ENCODE results near the gene ADGRG1.
A peak's percentile ranks its signal among the peaks of the same experiment; 100 is the strongest.

The ADGRG1 gene

GRCh38 chr16:57637424-57637823, 9.0 kb downstream of the ADGRG1 start:
- DNase-seq, result no peak

- DNase-seq, result no peak
These were observed 9.5 kb downstream of the ADGRG1 start for GRCh38 chr16:57637965-57638364.

- DNase-seq, result no peak
These were observed 10.0 kb downstream of the ADGRG1 start for GRCh38 chr16:57638381-57638780.

GRCh38 chr16:57639172-57639887, 10.9 kb downstream of the ADGRG1 start:
- DNase-seq, result no peak

- DNase-seq, result no peak
These were observed 11.8 kb downstream of the ADGRG1 start for GRCh38 chr16:57640185-57640584.

GRCh38 chr16:57640612-57641011, 12.2 kb downstream of the ADGRG1 start:
- no peak for DNase-seq

GRCh38 chr16:57642160-57643135, 14.0 kb downstream of the ADGRG1 start:
- DNase-seq, result no peak

- no peak for DNase-seq
These were observed 14.9 kb downstream of the ADGRG1 start for GRCh38 chr16:57643147-57643874.

GRCh38 chr16:57643910-57644309, 15.5 kb downstream of the ADGRG1 start:
- DNase-seq, result peak; percentile 63

GRCh38 chr16:57644383-57645014, 16.1 kb downstream of the ADGRG1 start:
- no peak for DNase-seq

- no peak for DNase-seq
These were observed 16.7 kb downstream of the ADGRG1 start for GRCh38 chr16:57645169-57645568.

GRCh38 chr16:57645691-57646387, 17.4 kb downstream of the ADGRG1 start:
- DNase-seq, result no peak

GRCh38 chr16:57646388-57647039, 18.1 kb downstream of the ADGRG1 start:
- DNase-seq, result peak; percentile 64

- no peak for DNase-seq
These were observed 18.9 kb downstream of the ADGRG1 start for GRCh38 chr16:57647136-57647875.

- DNase-seq, result peak; percentile 35
These were observed 19.7 kb downstream of the ADGRG1 start for GRCh38 chr16:57648125-57648524.

- peak; percentile 93 for DNase-seq
These were observed 20.4 kb downstream of the ADGRG1 start for GRCh38 chr16:57648581-57649442.

GRCh38 chr16:57649443-57649751, 21.0 kb downstream of the ADGRG1 start:
- no peak for DNase-seq

- no peak for DNase-seq
These were observed 21.4 kb downstream of the ADGRG1 start for GRCh38 chr16:57649846-57650245.

- DNase-seq, result no peak
These were observed 23.2 kb downstream of the ADGRG1 start for GRCh38 chr16:57651344-57652333.
